Activated T-cell treated with anti-CD3 and anti-CD28 coated beads for 1 hour (primary cell): ENCODE measurements around the gene SARS1.
"Not testable (repeated sequence)": the region's sequence is repeated elsewhere in the genome, so short reads cannot be mapped to it uniquely, and the experiment has no call there.

Experiments
- DNase-seq: peaks from one replicate; pipeline ENCODE4 v3.0.0-alpha.2; 2020; ENCODE audit warnings: low read depth

Gene SARS1

GRCh38 chr1:109192433-109192832, 21.3 kb upstream of the SARS1 start:
- DNase-seq = no peak

- DNase-seq = peak; percentile 41
Measured at GRCh38 chr1:109193653-109194590, 19.8 kb upstream of the SARS1 start.

GRCh38 chr1:109197158-109198042, 16.3 kb upstream of the SARS1 start:
- no peak for DNase-seq

- DNase-seq = no peak
Measured at GRCh38 chr1:109198043-109198695, 15.5 kb upstream of the SARS1 start.

GRCh38 chr1:109198745-109199144, 15.0 kb upstream of the SARS1 start:
- no peak for DNase-seq

- no peak for DNase-seq
Measured at GRCh38 chr1:109199710-109200109, 14.0 kb upstream of the SARS1 start.

GRCh38 chr1:109201123-109201703, 12.5 kb upstream of the SARS1 start:
- peak; percentile 9 for DNase-seq

- DNase-seq = no peak
Measured at GRCh38 chr1:109204484-109204883, 9.2 kb upstream of the SARS1 start.

- DNase-seq = no peak
Measured at GRCh38 chr1:109206339-109206738, 7.4 kb upstream of the SARS1 start.

GRCh38 chr1:109207467-109208103, 6.1 kb upstream of the SARS1 start:
- DNase-seq = no peak

GRCh38 chr1:109208394-109208793, 5.3 kb upstream of the SARS1 start:
- DNase-seq = no peak

- no peak for DNase-seq
Measured at GRCh38 chr1:109208836-109209463, 4.8 kb upstream of the SARS1 start.

GRCh38 chr1:109210058-109210457, 3.7 kb upstream of the SARS1 start:
- DNase-seq = no peak

- no peak for DNase-seq
Measured at GRCh38 chr1:109213345-109213823, 334 bp upstream of the SARS1 start.

GRCh38 chr1:109214695-109215623, 1.2 kb downstream of the SARS1 start:
- no peak for DNase-seq

- no peak for DNase-seq
Measured at GRCh38 chr1:109216662-109217061, 2.9 kb downstream of the SARS1 start.

GRCh38 chr1:109218516-109218915, 4.8 kb downstream of the SARS1 start:
- DNase-seq = no peak

- not testable (repeated sequence) for DNase-seq
Measured at GRCh38 chr1:109221201-109221600, 7.5 kb downstream of the SARS1 start.

GRCh38 chr1:109225308-109225707, 11.6 kb downstream of the SARS1 start:
- DNase-seq = no peak
